GM18520 (cell line): ENCODE measurements around the gene S100A2.

ENCODE experiments used
- ATAC-seq: cut with Tn5 transposase; IDR thresholded peaks from one replicate; pipeline ENCODE4 v1.9.1; 2021; ENCODE audit not compliant: unreplicated experiment

S100A2 gene

DNA sequence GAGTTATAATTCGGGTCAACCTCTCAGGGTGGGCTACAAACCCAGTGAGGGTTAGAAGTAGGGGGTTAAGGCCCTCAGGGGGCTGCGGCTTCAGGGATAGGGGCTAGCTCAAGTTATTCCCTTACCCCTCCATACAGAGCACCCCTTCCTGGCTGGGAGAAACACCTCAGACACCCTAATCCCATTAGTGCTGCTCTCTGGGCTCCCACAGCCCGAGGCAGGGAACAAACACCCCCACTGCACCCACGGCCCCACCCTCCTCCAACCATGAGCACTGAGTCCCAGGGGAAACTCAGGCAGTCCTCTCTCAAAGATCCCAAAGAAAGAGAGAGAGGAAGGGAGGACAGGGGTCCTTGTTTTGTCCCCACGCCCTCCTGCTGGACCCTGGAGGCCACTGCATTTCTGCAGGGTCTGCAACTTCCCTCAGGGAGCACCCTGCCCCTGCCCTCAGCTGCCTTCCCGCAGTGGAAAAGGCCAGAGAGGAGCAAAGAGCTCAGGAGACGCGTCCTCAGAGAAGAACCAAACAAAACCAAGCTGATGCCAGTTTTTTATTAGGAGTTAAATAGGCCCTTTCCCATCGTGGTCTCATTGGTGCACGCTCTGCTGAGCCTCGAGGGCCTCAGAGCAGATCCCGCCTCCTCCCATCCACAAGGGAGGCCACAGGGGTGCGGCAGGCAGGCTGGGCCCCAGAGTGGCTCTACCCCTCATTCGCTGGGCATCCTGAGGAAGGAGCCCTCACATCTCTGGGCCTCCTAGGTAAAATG is 18.7 kb downstream of the S100A2 start:
- no peak for ATAC-seq

DNA sequence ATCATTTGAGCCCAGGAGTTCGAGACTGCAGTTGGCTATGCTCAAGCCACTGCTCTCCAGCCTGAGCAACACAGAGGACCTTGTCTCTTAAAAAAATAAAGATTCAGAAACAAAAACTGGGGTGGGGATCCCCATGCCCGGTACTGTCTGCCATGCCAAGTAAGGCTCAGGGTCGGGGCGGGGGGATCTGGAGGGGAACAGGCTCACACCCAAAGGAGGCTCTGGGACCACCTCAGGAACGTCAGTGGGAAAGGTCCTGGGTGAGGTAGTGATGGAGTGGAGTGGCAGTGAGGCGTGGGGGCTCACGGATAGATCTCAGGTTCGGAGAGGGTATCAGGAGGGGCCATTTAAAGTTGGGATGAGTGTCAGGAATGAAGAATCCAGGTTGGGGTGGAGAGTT is 19.3 kb downstream of the S100A2 start:
- no peak for ATAC-seq

DNA sequence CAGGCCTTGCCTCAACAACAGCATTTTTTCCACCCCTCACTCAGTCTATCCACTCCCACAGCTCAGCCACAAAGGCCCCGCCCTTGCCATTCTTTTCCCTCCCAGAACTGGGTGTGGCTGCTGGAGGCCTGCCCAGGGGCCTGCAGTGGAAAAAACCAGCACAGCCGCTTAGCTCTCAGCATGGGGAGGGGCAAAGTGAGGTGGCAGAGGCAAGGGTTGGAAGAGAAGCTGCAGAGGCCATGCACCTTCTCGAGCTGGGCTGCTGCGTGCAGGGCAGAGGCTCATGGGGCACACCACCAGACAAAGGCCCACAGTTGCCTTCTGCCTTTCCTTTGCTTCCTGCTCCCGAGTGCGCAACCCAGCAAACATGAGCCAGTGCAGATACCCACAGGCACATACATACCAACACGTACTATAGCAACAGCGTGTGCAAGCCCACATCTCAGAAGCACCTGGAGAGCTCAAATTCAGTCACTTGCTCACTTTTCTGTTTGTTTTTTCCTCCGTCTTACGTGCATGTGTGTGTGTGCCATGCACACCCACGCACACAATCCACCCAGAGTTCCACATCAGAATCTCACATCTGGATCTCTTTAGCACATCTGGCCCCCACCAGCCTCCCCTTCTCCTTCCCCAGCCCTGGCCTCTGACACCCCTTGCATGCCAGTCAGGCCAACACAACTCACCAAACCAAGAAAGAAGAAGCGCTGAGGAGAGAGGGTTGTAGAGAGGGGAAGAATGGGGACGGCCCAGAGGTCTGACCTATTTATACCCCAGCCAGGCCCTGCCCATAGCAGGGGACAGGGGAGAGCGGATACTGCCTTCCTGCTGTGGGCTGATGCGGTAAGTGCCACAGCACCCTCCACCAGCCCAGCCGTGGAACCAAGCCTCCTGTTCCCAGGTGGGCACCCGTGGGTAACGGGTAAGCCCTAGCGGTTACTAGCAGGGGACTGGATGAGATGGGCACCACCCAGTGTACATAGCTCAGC is 20.3 kb downstream of the S100A2 start, which contains the start of gene S100A4:
Gene S100A4, minus strand, starts transcription at position 740 of the 989 bp plus-strand sequence. CDS start 1,012 bp downstream, outside the sequence.
- ATAC-seq = no peak

DNA sequence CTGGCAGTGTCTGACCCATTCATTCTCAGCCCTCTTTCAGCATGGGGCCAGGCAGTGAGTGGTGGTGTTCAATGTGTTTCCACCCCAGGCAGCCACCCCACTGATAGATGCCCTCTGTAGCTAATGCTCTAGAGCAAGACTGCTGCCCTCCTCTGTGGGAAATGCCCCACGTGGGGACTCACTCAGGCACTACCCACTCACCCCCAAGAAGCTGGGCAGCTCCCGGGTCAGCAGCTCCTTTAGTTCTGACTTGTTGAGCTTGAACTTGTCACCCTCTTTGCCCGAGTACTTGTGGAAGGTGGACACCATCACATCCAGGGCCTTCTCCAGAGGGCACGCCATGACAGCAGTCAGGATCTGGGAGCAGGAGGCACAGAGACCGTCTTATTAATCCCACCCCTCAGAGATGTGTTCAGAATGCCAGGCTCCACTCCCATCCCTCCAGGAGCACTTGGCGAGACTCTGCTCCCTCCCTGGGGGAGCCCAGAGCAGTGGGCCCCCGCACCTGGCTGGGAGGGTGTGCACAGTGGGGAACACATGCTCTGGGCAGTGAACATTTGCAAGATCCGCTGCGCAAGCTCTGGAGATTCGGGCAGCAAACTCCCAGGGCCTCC is 21.1 kb downstream of the S100A2 start:
- ATAC-seq = no peak

DNA sequence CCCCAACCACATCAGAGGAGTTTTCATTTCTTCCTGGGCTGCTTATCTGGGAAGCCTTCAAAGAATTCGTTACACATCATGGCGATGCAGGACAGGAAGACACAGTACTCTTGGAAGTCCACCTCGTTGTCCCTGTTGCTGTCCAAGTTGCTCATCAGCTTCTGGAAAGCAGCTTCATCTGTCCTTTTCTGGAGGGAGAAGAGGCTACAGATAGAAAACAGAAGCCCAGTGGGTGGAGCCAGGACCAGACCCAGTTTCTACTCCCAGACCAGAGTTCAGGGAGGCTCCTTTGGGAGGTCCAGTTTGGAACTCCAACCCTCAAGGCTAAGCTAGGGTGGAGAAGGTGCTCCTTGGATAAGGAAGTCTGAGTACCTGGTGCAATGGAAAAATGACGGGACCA is 21.9 kb downstream of the S100A2 start:
- ATAC-seq = no peak

DNA sequence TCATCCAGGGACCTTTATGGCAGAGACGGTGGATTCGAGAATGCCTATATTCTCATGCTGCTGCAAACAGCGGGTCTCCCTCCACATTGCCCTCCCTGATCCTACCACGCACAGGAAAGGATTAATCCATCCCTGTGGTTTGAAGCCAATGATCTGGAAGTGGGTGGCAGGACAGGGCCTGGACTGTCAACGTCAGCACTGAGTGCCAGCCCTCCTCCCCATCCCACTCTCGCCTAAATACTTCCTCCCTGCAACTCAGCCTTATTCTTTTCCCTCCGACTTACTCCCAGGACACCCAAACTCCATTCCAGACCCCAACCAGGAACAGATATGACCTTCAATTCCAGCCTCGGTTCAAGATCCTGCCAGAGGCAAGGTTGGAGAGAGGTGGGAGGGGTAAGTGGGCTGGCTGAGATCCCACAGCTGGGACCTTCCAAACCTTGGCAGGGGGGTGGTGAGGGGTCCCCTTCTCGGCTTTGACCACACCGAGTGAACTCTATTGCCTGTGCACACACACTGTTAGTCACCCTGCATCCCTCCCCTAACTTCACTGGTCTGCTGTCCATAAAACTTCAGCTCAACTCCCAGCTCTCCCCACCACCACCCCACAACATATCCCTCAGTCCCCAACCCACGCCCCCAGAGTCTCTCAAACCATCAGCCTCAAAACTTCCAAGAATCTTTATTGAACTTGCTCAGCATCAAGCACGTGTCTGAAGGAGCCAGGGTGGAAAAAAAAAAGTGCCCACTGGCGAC is 22.5 kb downstream of the S100A2 start:
- no peak for ATAC-seq

DNA sequence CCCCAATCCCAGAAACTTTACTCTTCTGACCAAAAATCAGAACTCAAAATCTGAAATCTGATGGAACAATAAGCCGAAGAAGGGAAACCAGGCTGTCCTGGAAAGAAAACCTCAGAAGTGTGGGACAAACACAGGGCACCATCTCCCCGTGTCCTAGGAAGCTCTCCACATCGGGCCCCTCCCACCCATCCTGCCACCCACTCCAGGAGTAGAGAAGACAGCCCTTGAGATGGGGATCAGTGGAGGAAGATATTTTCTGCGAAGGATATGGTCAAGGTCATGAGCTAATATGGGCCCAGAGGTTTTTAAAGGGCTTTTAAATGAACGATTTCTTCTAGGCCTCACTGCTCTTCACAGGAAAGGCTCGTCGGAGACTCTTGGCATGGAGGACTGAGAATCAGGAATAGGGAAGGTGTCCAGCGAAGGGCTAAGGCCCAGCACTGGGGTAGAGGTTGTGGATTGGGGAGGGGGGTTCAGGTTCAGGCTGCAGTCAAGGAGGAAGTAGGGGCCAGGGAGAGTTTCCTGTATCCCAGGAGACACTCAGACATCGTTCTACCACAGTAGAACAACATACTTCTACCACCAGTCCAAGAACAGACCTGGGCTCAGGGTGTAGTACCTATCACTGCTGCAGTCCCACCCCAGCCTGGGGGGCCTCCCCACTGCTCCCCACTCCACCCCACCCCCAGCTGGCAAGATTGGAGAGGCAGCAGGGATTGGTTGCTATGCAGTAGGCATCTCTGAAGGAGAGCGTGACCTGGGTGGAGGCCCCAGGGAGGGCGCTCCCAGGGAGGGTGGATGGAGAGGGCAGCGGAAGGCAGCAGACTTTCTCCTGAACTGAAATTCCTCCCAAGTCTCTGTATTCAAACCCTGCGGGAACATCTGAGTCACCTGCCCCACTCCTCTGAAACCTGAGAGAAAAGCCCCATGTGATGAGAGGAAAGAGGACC is 23.7 kb downstream of the S100A2 start:
- no peak for ATAC-seq

DNA sequence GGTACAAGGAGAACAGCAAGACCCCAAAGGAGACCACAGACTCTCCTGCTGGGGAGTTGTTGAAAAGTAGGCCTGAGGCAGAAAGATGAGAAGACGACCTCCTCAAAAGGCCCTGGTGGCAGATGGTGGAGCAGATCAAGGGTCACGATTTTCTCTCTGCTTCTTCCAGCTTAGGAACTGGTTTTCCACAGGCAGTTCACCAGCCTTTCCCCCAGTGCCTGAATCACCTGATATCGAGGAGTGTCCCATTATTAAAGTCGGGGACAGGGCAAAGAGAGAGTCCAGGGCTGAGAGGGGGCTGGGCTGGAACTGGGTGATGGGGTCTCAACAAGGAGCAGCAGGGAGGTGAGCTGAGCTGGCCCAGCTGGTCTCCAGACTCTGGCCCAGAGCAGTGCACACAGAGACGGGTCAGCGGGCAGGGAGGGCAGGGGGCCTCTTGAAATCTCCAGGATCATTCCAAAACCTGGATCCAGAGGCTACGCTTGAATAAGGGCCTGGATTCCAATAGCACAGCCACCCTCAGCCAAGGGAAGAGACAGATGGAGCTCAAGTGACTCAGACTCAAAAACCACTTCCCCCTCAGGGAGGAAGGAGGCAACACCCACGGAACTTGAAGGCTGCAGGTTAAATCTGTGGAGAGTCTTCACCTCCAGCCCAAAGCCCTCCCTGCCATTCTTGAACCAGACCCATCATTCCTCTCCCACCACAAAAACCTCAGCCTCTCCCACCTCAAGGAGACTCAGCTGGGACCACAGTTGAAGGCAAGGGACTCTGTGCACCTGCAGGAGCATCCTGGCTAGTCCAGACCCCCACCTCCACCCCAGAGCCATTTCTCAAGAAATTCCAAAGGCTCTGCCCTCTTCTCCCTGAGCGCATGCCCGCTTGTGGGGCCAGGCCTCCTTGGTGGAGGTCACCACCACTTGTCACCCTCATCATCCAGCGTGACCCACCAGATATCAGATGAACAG is 25.0 kb downstream of the S100A2 start, which contains the start of gene S100A5:
Gene S100A5, minus strand, starts transcription at position 541 of the 968 bp plus-strand sequence. CDS start 743 bp downstream, outside the sequence.
- ATAC-seq = no peak

DNA sequence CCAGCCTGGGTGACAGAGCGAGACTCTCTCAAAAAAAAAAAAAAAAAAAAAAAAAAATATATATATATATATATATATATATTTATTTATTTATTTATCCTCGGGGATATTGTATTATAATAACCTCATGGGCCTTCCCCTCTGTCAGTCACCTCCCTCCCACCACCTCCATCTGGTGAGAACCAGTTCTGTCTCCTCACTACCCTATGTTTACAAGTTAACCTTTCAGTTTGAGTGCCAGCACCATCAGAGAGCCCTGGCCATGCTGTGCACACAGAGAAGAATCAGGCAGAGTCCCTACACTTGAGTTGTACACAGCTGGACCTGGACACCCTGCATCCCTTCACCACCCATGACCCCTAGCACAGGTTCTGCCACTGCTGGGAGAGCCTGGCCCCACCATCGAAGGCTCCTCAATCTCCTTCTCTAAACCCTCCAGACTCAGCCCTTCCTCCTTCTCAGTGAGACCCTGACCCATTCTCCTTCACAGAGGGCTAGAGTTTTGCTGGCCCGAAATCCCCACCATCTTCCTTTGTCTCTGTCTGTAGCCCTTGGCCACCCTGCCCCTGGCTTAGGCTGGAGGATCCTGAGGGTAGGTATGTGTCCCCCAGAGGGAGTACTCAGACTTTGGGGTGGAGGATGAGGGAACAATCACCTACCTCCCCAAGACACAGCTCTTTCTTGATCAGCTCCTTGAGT is 26.1 kb downstream of the S100A2 start:
- no peak for ATAC-seq

DNA sequence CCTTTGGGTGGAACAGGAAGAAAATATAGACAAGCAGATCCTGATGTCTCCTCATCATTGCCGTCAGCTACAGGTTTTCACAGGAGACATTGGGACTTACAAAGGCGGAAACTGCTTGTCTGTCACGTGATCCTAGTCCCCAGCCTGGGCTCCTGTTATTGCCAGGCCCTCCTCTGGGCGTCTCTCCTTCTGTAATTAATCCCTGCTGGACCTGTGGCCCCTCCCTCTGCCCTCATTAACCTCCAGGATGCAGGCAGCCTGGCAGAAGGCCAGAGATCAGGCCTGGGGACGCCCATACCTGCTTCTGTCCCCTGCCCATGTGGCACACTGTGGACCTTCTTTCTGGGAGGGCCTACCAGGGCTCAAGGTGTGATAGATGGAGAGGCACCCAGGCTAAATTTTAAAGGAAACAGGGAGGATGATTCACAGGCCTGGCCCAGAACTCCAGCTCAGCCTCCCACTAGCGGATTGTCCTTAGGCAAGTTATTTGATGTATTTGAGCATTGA is 27.3 kb downstream of the S100A2 start:
- no peak for ATAC-seq

DNA sequence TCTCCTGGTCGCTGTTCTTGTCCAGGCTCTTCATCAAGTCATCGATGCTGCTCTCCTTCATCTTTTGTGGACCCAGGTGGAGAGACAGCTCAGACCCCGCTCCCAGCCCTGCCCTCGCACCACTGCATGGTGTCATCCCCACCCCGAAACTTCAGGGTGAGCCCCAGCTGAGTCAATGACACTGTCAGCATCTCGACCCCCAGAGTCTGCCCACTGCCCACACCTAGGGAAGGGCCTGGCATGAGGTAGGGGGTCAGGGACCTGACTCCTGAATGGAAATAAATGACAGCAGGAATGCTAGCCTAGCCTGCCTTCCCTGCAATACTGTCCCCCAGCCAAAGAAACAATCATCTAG is 28.3 kb downstream of the S100A2 start:
- ATAC-seq = no peak

DNA sequence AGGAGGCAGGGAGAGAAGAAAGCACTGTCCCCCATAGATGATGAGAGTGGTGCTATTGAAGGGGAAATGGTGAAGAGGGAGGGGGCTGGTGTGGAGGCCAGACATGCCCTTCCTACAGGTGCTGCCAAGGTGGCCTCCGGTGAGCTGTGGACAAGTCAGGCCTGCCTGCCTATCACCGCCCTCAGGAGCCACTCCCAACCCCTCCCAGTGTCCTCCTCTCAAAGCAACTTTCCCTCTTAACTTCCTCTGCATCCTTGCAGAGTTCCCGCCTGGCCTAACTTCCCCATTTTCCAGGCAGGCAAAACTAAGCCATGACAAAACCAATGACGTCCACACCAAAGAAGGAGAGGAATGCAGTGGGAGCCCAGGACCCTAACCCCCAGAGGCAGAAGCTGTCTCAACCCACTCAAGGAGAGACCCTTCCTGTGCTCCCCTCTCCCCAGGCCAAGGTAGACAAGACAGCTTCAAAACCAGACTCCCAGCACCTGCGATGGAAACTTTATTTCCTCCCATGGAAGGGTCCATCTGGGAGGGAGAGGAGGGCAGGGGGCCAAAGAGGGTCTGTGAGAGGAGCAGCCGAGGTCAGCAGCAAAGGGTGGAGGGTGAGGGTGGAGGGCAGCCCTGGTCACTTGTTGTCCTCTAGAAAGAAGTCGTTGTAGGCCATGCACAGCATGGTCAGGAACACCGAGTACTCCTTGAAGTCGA is 28.8 kb downstream of the S100A2 start:
- ATAC-seq = no peak

DNA sequence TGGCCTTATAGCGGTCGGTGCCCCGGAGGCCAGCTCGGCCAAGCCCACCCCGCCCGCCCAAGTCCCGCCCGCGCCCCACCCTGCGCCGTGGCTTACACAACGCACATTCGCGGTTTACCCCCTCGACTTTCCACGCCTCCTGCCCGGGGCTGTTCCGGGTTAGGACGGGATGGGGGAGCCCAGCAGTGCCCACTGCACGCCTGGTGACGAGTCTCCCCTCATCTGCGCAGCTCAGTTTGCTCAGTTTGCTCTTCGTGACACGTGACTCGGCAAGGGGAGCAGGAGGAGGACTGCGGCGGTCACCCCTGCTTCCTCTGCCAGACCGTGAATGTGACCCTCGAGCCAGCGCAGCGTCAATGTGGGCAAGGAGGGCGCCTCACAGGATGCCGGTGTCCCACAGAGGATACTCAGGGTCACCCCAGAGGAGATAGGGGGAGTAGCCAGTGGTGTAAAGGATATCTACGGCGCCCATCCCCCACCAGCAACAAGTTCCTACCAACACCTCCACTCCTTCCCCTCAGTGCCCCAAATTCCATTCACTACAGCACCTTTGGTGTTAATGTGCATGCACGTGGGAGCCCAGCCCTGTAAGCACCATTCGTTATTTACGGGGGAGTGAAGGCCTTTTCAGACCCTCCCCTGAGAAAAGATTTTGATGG is 29.5 kb downstream of the S100A2 start:
- no peak for ATAC-seq

DNA sequence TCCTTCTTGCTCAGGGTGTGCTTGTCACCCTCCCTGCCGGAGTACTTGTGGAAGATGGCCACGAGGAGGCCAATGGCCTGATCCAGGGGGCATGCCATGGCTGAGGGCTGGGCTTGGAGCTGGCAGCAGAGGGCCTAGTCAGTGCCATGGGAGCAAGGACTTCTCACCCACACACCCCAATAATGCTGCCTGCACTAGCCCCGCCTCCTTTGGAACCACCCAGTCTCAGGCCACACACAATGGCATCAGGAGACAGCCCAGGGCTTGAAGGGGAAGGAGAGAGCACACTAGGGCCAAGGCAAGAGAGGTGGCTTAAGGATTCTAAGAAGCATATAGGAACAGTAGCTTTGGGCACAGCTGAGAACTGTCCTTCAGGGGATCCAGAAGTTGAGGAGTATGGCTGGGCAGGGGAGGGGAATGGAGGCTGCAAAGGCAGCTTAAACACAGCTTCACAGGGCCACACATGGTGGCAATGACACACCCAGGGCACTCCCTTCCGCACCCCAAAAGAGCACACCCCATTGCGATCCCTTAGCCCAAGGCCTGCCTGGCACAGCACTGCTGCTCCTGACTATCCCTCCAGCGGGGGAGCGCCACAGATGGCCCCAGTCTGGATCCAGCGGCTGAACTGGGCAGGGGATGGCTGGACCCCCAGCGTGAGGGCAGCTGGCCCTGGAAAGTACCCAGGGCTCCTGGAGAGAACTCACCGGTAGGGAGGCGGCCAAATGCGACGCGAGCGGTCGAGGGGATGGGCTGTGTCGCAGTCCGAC is 30.2 kb downstream of the S100A2 start, which contains the start of gene S100A6:
Gene S100A6, minus strand, starts transcription at position 750 of the 770 bp plus-strand sequence. Its CDS starts 652 bp downstream, at position 98.
- ATAC-seq = no peak

DNA sequence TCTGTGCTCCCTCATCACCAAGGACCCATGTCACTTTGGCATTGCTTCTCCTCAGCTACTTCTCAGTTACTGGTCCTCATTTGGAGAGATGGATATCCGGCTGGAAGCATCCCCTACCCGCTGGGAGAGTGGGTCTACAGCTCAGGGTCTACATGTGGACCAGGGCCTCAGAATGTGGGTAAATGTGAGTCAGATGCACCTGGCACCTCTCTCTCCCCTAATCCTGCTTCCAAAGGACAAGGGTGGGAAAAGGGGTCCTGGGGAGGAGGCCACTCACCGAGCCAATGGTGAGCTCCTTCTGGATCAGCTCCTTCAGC is 30.8 kb downstream of the S100A2 start:
- ATAC-seq = no peak
